Fibroblast of peridontal ligament (primary cell): Measurements from ENCODE around the gene HNRNPF.

Experiments
- DNase-seq: peaks from one replicate; pipeline ENCODE4 v3.0.0-alpha.2; 2010; ENCODE audit errors: extremely low read depth

The HNRNPF gene

GRCh38 chr10:43421201-43421507 lies 12.2 kb upstream of the HNRNPF start:
- DNase-seq: no peak

- peak; percentile 92 for DNase-seq
These were observed 11.6 kb upstream of the HNRNPF start for GRCh38 chr10:43420369-43421200.

DNA sequence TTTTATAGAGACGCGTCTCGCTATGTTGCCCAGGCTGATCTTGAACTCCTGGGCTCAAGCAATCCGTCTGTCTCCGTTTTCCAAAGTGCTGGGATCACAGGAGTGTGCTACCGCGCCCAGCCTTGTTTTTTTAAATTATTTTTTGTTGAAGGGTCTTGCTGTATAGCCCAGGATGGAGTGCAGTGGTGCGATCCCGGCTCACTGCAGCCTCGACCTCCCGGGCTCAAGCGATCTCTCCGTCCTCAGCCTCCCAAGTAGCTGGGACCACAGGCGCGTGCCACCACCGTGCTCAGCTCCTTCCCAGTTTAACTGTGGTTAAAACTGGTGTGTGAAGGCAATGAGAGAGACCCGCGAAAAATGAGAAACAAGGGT lies 11.0 kb upstream of the HNRNPF start:
- no peak for DNase-seq

GRCh38 chr10:43417950-43418768 lies 9.2 kb upstream of the HNRNPF start:
- no peak for DNase-seq

GRCh38 chr10:43415544-43415943 lies 6.6 kb upstream of the HNRNPF start:
- DNase-seq: no peak

DNA sequence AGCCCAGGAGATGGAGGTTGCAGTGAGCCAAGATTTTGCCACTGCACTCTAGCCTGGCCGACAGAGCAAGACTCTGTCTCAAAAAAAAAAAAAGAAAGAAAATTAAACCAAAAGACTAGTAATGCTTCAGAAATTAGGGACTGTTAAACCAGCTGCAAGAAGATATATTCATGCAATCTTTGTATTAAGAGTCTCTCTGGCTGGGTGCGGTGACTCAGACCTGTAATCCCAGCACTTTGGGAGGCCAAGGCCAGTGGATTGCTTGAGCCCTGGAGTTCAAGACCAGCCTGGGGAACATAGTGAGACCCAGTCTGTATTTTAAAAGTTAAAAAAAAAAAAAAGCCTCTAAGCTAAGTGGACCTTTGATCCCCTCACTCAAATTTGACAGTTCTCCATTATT lies 2.5 kb upstream of the HNRNPF start:
- no peak for DNase-seq

DNA sequence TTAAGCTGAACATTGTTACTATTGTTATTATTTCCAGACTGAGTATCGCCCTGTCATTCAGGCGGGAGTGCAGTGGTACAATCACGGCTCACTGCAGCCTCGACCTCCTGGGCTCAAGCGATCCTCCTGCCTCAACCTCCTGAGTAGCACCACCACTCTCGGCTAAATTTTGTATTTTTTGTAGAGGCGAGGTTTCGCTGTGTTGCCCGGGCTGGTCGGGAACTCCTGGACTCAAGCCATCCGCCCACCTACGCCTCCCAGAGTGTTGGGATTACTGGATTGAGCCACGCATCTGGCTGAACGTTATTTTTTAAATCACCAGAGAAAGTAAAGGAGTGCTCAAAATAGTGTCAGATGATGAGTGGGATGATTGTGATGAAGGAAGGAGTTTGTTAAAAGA lies 1.4 kb upstream of the HNRNPF start:
- no peak for DNase-seq

GRCh38 chr10:43409385-43410109 lies 561 bp upstream of the HNRNPF start:
- DNase-seq: no peak

DNA sequence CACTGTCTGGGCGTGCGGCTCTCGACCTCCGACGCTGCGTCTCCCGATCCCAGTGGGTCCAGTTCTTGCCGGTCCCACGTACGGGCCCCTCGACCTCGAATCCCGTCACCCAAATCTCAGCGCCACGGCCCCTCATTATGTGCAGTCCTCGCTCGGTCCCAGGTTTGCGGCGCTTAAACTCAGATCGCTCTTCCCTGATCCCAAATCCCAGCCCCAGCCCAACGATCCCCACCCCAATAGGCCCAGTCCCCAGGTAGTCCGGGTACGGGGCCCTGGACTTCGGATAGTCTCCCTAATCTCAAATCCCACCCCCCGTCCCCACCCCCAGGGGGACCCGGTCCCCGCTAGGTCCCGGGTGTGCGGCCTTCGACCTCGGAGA lies 666 bp downstream of the HNRNPF start:
- DNase-seq: no peak

- DNase-seq: peak; percentile 87
These were observed 1.2 kb downstream of the HNRNPF start for GRCh38 chr10:43407576-43408330.

DNA sequence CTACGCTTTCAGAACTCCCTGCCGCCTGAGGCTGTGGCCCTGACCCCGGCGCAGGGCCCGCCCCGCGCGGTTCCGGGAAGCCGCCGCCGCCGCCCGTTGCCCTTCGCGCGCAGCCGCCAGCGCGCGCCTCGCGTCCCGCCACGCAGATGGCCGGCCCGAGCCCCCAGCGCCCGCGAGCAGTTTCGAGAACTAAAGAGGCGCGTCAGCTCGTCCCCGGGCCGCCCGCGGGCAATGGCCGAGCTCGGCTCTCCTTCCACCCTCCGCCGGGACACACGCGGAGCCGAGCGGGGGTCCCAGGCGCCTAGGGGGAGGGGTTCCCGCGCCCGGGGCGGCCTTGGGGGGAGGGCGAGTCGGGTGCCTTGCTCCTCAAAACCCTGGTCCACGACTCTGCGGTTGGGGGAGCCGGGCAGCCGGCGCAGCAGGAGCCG lies 1.8 kb downstream of the HNRNPF start:
- no peak for DNase-seq

DNA sequence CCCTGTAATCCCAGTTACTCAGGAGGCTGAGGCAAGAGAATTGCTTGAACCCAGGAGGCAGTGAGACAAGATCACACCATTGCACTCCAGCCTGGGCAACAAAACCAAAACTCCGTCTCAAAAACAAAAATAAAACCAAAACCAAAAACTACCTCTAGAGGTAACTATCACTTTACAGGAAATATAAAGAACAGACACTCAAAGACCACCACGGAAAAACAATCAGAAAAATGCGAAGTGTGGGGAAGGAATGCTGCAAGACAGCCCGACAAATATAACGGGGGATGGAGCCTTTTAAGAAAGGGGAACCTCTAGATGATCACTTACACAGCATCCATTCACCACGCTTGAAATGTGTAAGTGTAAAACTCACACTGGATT lies 4.3 kb downstream of the HNRNPF start:
- no peak for DNase-seq

GRCh38 chr10:43403911-43404703 lies 4.9 kb downstream of the HNRNPF start:
- no peak for DNase-seq

- no peak for DNase-seq
These were observed 6.0 kb downstream of the HNRNPF start for GRCh38 chr10:43402880-43403452.

- DNase-seq: no peak
These were observed 6.8 kb downstream of the HNRNPF start for GRCh38 chr10:43402176-43402575.

DNA sequence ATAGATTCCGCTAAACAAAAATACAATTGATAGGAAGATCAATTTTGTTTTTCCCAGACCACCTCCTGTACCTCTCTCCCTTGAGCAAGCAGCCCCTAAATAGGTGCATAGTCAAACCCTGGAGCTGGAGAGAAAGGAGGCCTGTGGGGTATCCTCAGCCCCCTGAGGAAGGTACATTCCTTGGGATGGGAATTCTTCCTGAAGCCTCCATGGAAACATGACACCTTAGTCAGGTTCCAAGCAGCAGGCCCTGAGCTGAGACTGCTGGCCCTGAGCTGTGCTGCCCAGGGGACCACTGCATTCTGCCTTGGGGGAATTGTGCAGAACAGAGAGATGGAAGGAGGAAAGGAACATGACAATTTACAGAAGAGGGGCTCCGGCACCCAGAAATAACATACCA lies 7.4 kb downstream of the HNRNPF start:
- no peak for DNase-seq

DNA sequence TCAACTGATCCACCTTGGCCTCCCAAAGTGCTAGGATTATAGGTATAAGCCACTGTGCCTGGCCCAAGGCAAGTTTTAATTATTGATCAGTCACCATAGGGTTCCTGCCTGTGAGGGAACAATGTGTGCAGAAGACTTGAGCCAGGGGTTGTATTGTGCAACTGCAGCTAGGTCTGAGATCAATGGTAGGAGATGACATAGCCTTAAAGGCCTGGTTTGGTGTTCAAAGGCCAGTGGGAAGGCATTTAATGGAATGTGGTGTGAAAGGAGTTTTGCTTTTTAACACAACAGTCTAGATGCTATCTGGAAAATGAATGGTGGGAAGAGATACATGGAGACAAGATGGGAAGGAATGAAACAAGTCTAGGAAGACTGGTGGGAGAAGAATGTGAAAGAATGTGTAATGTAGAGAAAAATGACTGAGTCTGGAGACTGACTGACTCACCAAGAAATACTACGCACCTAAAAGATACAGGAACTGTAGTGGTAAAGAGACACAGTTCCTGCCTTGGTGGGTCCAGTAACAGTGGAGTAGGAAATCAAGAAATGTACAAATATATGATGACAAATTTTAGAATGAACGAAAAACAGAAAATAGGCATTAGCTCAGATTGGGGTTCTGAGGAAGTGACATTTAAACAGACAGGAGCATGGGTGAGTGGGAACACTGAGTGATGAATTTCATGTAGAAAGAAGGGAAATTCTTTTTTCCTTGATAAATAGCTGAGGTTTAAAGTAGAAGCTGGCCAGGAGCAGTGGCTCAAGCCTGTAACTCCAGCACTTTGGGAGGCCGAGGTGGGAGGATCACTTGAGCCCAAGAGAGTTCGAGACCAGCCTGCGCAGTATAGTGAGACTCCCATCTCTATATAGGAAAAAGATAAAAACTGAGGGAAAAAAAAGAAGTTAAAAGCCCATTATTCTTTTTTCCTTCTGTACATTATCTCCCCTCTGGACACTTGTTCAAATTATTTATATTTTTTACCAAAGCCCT lies 9.4 kb downstream of the HNRNPF start:
- no peak for DNase-seq

GRCh38 chr10:43398939-43399319 lies 10.1 kb downstream of the HNRNPF start:
- no peak for DNase-seq

DNA sequence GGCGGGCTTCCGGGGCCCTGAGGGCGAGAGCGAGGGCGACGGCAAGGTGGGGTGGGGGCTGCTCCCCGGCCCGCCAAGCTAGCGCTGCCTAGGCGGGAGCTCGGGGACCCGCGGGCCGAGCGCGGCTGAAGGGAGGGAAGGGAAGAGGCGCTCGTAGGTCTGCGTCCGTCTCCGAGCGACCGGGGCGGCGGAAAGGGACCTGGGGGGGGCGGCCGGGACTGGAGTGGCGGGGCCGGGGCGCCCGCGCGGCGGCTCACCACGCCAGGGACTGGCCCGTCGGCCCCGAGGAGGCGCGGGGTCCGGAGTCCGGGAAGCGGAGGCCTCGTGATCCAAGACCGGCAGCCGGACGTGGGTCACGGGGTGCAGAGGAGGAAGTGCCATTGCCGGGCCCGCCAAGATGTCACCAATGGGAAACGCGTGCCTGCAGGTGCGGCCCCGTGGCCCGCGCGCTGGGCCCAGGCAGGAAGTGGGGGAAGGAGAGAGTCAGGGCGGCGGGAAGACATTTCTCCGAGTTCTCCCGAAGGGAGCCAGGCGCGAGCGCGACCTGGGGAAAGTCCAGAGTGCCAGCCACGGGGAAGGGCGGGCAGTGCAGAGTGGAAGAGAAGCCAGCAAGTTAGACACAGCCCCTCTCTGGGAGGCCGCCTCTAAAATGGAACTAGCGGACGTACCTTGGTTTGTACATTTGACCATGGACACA lies 11.9 kb downstream of the HNRNPF start:
- peak; percentile 55 for DNase-seq
